IMR-90 (cell line): Measurements from ENCODE around the gene CXorf65. TPM values are rescaled to one million over a fixed set of nuclear protein-coding genes. Genes with fewer than 3 reads are reported as not detected.

Experiments used
- ATAC-seq: fragments of 200-7000 bp; cut with Tn5 transposase; 2 replicates; pipeline ENCODE4 v1.9.1; 2020; ENCODE audit warnings: low read depth, mild to moderate bottlenecking, moderate library complexity
- BruUV-seq: library from RNA; stranded (reverse); fragments of 400-500 nt; replicated peaks from 2 replicates; lab custom pipeline; 2021; lab: Mats Ljungman, UMichigan
- CTCF ChIA-PET: fragments of 300-600 bp; formaldehyde crosslinking; extraction: SDS; loops from one replicate; lab custom pipeline; 2021; ENCODE audit warnings: antibody characterized with exemption; lab: Yijun Ruan, JAX
- POLR2A ChIA-PET: fragments of 300-600 bp; sonication (Branson Sonifier 250); formaldehyde crosslinking; loops from one replicate; lab custom pipeline; 2022; ENCODE audit warnings: antibody characterized with exemption; ENCODE audit not compliant: unreplicated experiment; lab: Charles Lee
- DNase-seq: peaks from one replicate; pipeline ENCODE4 v3.0.0; 2013
- H2AFZ ChIP-seq: replicated peaks from 2 replicates; pipeline ENCODE3; 2013; ENCODE audit warnings: low read length, mild to moderate bottlenecking; ENCODE audit not compliant: poor library complexity
- H2AK5ac ChIP-seq: 2 replicates; pipeline ENCODE4 v1.6.1; 2013; ENCODE audit warnings: low read depth, low read length, inconsistent platforms
- H2AK9ac ChIP-seq: replicated peaks from 2 replicates; pipeline ENCODE3; 2013; ENCODE audit warnings: mild to moderate bottlenecking, low read depth, low read length, moderate library complexity; ENCODE audit not compliant: poor library complexity
- H2BK120ac ChIP-seq: 2 replicates; pipeline ENCODE4 v1.6.1; 2013; ENCODE audit warnings: low read depth, low read length, inconsistent platforms
- H2BK15ac ChIP-seq: 3 replicates; pipeline ENCODE4 v1.6.1; 2013; ENCODE audit warnings: low read depth, low read length, inconsistent platforms
- H2BK20ac ChIP-seq: 2 replicates; pipeline ENCODE4 v1.6.1; 2013; ENCODE audit warnings: low read depth, mild to moderate bottlenecking, inconsistent platforms, low read length, moderate library complexity
- H2BK5ac ChIP-seq: 2 replicates; pipeline ENCODE4 v1.6.1; 2013; ENCODE audit warnings: mild to moderate bottlenecking, low read depth, low read length, inconsistent platforms; ENCODE audit not compliant: poor library complexity, severe bottlenecking
- H3K14ac ChIP-seq: replicated peaks from 2 replicates; pipeline ENCODE4 v1.6.1; 2013; ENCODE audit warnings: low read depth, low read length, inconsistent platforms
- H3K18ac ChIP-seq: 2 replicates; pipeline ENCODE4 v1.6.1; 2013; ENCODE audit warnings: low read depth, low read length, control low read depth
- H3K23ac ChIP-seq: 2 replicates; pipeline ENCODE4 v1.6.1; 2013; ENCODE audit warnings: low read depth, low read length, inconsistent platforms
- H3K27ac ChIP-seq: 2 replicates; pipeline ENCODE4 v1.5.1; 2013; ENCODE audit warnings: mild to moderate bottlenecking, control low read depth, low read length; ENCODE audit not compliant: insufficient read depth
- H3K27me3 ChIP-seq: 2 replicates; pipeline ENCODE4 v1.6.1; 2013; ENCODE audit warnings: low read length; ENCODE audit not compliant: control insufficient read depth, insufficient read depth
- H3K36me3 ChIP-seq: 2 replicates; pipeline ENCODE4 v1.6.1; 2013; ENCODE audit warnings: low read length, mixed read lengths; ENCODE audit not compliant: control insufficient read depth, insufficient read depth
- H3K4ac ChIP-seq: 2 replicates; pipeline ENCODE4 v1.6.1; 2013; ENCODE audit warnings: low read depth, low read length, inconsistent platforms
- H3K4me1 ChIP-seq: 2 replicates; pipeline ENCODE4 v1.6.1; 2013; ENCODE audit warnings: low read length, mixed read lengths; ENCODE audit not compliant: control insufficient read depth, insufficient read depth
- H3K4me2 ChIP-seq: 2 replicates; pipeline ENCODE4 v1.6.1; 2013; ENCODE audit warnings: low read depth, mild to moderate bottlenecking, control low read depth, low read length, moderate library complexity
- H3K4me3 ChIP-seq: 2 replicates; pipeline ENCODE4 v1.5.1; 2013; ENCODE audit warnings: low read depth, mild to moderate bottlenecking, control low read depth, low read length, moderate library complexity; ENCODE audit not compliant: insufficient read depth
- H3K56ac ChIP-seq: 2 replicates; pipeline ENCODE4 v1.6.1; 2013; ENCODE audit warnings: low read length, inconsistent platforms; ENCODE audit not compliant: insufficient read depth; ENCODE audit errors: extremely low read depth
- H3K79me1 ChIP-seq, 2 experiments: 2 replicates each; pipeline ENCODE4 v1.6.1; 2013; ENCODE audit warnings: low read length in 2 of 2, inconsistent platforms in 1 of 2, low read depth in 1 of 2
- H3K9ac ChIP-seq: 2 replicates; pipeline ENCODE4 v1.6.1; 2013; ENCODE audit warnings: low read depth, low read length, control low read depth
- H3K9me1 ChIP-seq: 2 replicates; pipeline ENCODE4 v1.6.1; 2013; ENCODE audit warnings: low read length, inconsistent platforms; ENCODE audit not compliant: insufficient read depth
- H3K9me3 ChIP-seq: 2 replicates; pipeline ENCODE4 v1.6.1; 2013; ENCODE audit warnings: low read length; ENCODE audit not compliant: control insufficient read depth, insufficient read depth
- H4K20me1 ChIP-seq: 2 replicates; pipeline ENCODE4 v1.6.1; 2013; ENCODE audit warnings: low read length, inconsistent platforms; ENCODE audit not compliant: insufficient read depth
- H4K5ac ChIP-seq: 2 replicates; pipeline ENCODE4 v1.6.1; 2013; ENCODE audit warnings: mild to moderate bottlenecking, low read depth, low read length, control low read depth
- H4K8ac ChIP-seq, 2 experiments: 2 replicates each; pipeline ENCODE4 v1.6.1; 2013; ENCODE audit warnings: low read depth in 2 of 2, low read length in 2 of 2, control low read depth in 1 of 2, inconsistent platforms in 1 of 2
- H4K91ac ChIP-seq: 2 replicates; pipeline ENCODE4 v1.6.1; 2013; ENCODE audit warnings: low read depth, low read length, inconsistent platforms; ENCODE audit not compliant: insufficient read depth
- BHLHE40 ChIP-seq: fragments of 150-350 bp; IDR thresholded peaks from 2 replicates; pipeline ENCODE4 v1.6.1; 2016; ENCODE audit warnings: mild to moderate bottlenecking, low read depth, low read length
- CEBPB ChIP-seq: IDR thresholded peaks from 2 replicates; pipeline ENCODE4 v1.6.1; 2012; ENCODE audit warnings: low read depth, low read length, improper control_type of control experiment
- CHD1 ChIP-seq: IDR thresholded peaks from 2 replicates; pipeline ENCODE4 v1.6.1; 2012; ENCODE audit warnings: low read depth, low read length, improper control_type of control experiment
- ELK1 ChIP-seq: fragments of 150-350 bp; IDR thresholded peaks from 2 replicates; pipeline ENCODE4 v1.6.1; 2016; ENCODE audit warnings: low read depth, mild to moderate bottlenecking, low read length, moderate library complexity, borderline replicate concordance
- FOS ChIP-seq: fragments of 150-350 bp; IDR thresholded peaks from 2 replicates; pipeline ENCODE4 v1.6.1; 2016; ENCODE audit warnings: low read depth, low read length
- MAFK ChIP-seq: IDR thresholded peaks from 2 replicates; pipeline ENCODE4 v1.6.1; 2012; ENCODE audit warnings: low read depth, low read length, improper control_type of control experiment
- MAZ ChIP-seq: IDR thresholded peaks from 2 replicates; pipeline ENCODE4 v1.6.1; 2012; ENCODE audit warnings: low read depth, mild to moderate bottlenecking, low read length, improper control_type of control experiment, moderate library complexity, borderline replicate concordance
- MXI1 ChIP-seq: IDR thresholded peaks from 2 replicates; pipeline ENCODE4 v1.6.1; 2012; ENCODE audit warnings: low read depth, mild to moderate bottlenecking, low read length, moderate library complexity, borderline replicate concordance
- NFE2L2 ChIP-seq: fragments of 150-350 bp; IDR thresholded peaks from 2 replicates; pipeline ENCODE4 v1.6.1; 2016; ENCODE audit warnings: low read depth, mild to moderate bottlenecking, low read length
- POLR2A ChIP-seq: IDR thresholded peaks from 2 replicates; pipeline ENCODE4 v1.6.1; 2012; ENCODE audit warnings: mild to moderate bottlenecking, low read depth, low read length
- RAD21 ChIP-seq: IDR thresholded peaks from 2 replicates; pipeline ENCODE4 v1.6.1; 2012; ENCODE audit warnings: low read length, improper control_type of control experiment
- RCOR1 ChIP-seq: IDR thresholded peaks from 2 replicates; pipeline ENCODE4 v1.6.1; 2012; ENCODE audit warnings: mild to moderate bottlenecking, low read length, improper control_type of control experiment; ENCODE audit not compliant: insufficient replicate concordance
- RFX5 ChIP-seq: IDR thresholded peaks from 2 replicates; pipeline ENCODE4 v1.8.0; 2012; ENCODE audit warnings: low read depth, mild to moderate bottlenecking, low read length, moderate library complexity
- SMC3 ChIP-seq: fragments of 150-350 bp; IDR thresholded peaks from 2 replicates; pipeline ENCODE4 v1.6.1; 2016; ENCODE audit warnings: low read depth, mild to moderate bottlenecking, antibody characterized with exemption, low read length, moderate library complexity
- USF2 ChIP-seq: fragments of 150-350 bp; IDR thresholded peaks from 2 replicates; pipeline ENCODE4 v1.6.1; 2017; ENCODE audit warnings: mild to moderate bottlenecking, antibody characterized with exemption, low read length, low read depth
- WGBS, 2 experiments: methylation state at CpG; one replicate each; pipeline versions ENCODE4 v1.1.5 to v1.1.7; 2013; ENCODE audit warnings: missing lambda C conversion rate in 2 of 2; ENCODE audit not compliant: insufficient read length in 1 of 2; ENCODE audit errors: extremely low coverage in 2 of 2; 5-methylcytosine and 5-hydroxymethylcytosine counted together
- dilution Hi-C: fragments of 300-500 bp; cut with HindIII; formaldehyde crosslinking; loops from one replicate; pipeline ENCODE4 v1.14.3; 2018; ENCODE audit warnings: low sequenced_read_pairs; ENCODE audit not compliant: unreplicated experiment
- in situ Hi-C: fragments of 300-500 bp; cut with MboI; formaldehyde crosslinking; loops from 3 replicates; pipeline ENCODE4 v1.14.3; 2019; ENCODE audit warnings: low sequenced_read_pairs, inconsistent platforms, mixed read lengths
- intact Hi-C: fragments of 100-400 bp; cut with micrococcal nuclease; formaldehyde crosslinking; loops from 2 replicates; pipeline ENCODE4 v1.10.0; 2022
- polyA plus RNA-seq, 3 experiments: library from polyadenylated mRNA; depleted of rRNA; stranded (reverse); fragments of >200 nt; gene quantifications; 2 replicates each; pipeline ENCODE4 v1.2.3, GENCODE V29; 2012; ENCODE audit warnings: low replicate concordance in 1 of 3
- total RNA-seq: library from RNA; depleted of rRNA; stranded (reverse); fragments of >200 nt; gene quantifications from 2 replicates; pipeline ENCODE4 v1.2.3, GENCODE V29; 2012
- TF ChIP-seq, protein P1 (sequence below): conservative IDR thresholded peaks from 2 replicates; pipeline ENCODE4 v1.5.1; 2012; ENCODE audit warnings: mild to moderate bottlenecking, low read depth, low read length, improper control_type of control experiment

Gene CXorf65
- total and polyA plus RNA-seq, 2 of the 4 experiments (the other 2 are of a cell fraction): not detected

- no peak overlapping the region for H2BK5ac ChIP-seq
- in situ Hi-C loops: no loop called here
Measured at GRCh38 chrX:71057848-71058530, 48.6 kb downstream of the CXorf65 start.

More at GRCh38 chrX:71057848-71058530, 48.6 kb downstream of the CXorf65 start:
- no peak overlapping the region for H3K14ac ChIP-seq
- H3K79me1 ChIP-seq: peaks cover 3 to 4% of the 10 kb centered on the region in 2 experiments; a peak in 3 of 4 replicates
- H4K20me1 ChIP-seq: no peaks in the 10 kb centered on the region
- no peaks in the 10 kb centered on the region for H3K9me1 ChIP-seq
- H3K23ac ChIP-seq: no peak overlapping the region
- intact Hi-C loops (no loop called here), dilution Hi-C loops (no loop called here)
- TF ChIP-seq MAZ (no peak), CHD1 (no peak), RCOR1 (no peak), USF2 (no peak), NFE2L2 (no peak), ELK1 (no peak), RAD21 (no peak), BHLHE40 (no peak), FOS (no peak), POLR2A (no peak), MXI1 (no peak), CEBPB (no peak), SMC3 (no peak), MAFK (no peak), RFX5 (no peak)
- TF ChIP-seq, protein P1, sequence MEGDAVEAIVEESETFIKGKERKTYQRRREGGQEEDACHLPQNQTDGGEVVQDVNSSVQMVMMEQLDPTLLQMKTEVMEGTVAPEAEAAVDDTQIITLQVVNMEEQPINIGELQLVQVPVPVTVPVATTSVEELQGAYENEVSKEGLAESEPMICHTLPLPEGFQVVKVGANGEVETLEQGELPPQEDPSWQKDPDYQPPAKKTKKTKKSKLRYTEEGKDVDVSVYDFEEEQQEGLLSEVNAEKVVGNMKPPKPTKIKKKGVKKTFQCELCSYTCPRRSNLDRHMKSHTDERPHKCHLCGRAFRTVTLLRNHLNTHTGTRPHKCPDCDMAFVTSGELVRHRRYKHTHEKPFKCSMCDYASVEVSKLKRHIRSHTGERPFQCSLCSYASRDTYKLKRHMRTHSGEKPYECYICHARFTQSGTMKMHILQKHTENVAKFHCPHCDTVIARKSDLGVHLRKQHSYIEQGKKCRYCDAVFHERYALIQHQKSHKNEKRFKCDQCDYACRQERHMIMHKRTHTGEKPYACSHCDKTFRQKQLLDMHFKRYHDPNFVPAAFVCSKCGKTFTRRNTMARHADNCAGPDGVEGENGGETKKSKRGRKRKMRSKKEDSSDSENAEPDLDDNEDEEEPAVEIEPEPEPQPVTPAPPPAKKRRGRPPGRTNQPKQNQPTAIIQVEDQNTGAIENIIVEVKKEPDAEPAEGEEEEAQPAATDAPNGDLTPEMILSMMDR: no peak
- no peak overlapping the region for H2AFZ ChIP-seq
- no peak for DNase-seq
- H3K36me3 ChIP-seq: peaks cover 23% of the 10 kb centered on the region
- H3K4me2 ChIP-seq: no peak overlapping the region
- H3K4me1 ChIP-seq: peaks cover 2% of the 10 kb centered on the region; the same call in 1 of the 2 replicates
- H2BK120ac ChIP-seq: no peak overlapping the region
- H2BK20ac ChIP-seq: no peak overlapping the region
- no peak overlapping the region for H2AK9ac ChIP-seq
- H3K4ac ChIP-seq: no peak overlapping the region
- H2BK15ac ChIP-seq: no peak overlapping the region
- no peak overlapping the region for H3K56ac ChIP-seq
- no peak overlapping the region for H3K4me3 ChIP-seq
- peak overlapping the region; percentile 47; the same call in 1 of the 2 replicates for H3K27ac ChIP-seq
- no peak overlapping the region for H3K9ac ChIP-seq
- no CpG with 5 or more reads among the region's 3 CpGs for WGBS, 2 experiments
- BruUV-seq: no TSS peak
- POLR2A ChIA-PET: no interaction called here
- H2AK5ac ChIP-seq: no peak overlapping the region
- H4K91ac ChIP-seq: no peak overlapping the region
- no peak for ATAC-seq
- H3K18ac ChIP-seq: no peak overlapping the region
- no peak overlapping the region for H4K8ac ChIP-seq
- CTCF ChIA-PET: no interaction called here
- no peaks in the 10 kb centered on the region; the same call in 1 of the 2 replicates for H3K27me3 ChIP-seq
- no peak overlapping the region for H4K5ac ChIP-seq
- no peaks in the 10 kb centered on the region for H3K9me3 ChIP-seq
